GM12878 (cell line): ENCODE measurements around the gene SMARCAD1. TPM values are rescaled to one million over a fixed set of nuclear protein-coding genes. Genes with fewer than 3 reads are reported as not detected.

Experiments
- ATAC-seq: fragments of 200-7000 bp; cut with Tn5 transposase; 3 replicates; pipeline ENCODE4 v1.9.1; 2020; ENCODE audit warnings: mild to moderate bottlenecking, moderate library complexity
- BruUV-seq: library from RNA; stranded (reverse); fragments of 400-500 nt; replicated peaks from 2 replicates; lab custom pipeline; 2021; lab: Mats Ljungman, UMichigan
- CTCF ChIA-PET: fragments of 300-600 bp; sonication (Branson Sonifier 250); formaldehyde crosslinking; extraction: SDS; loops from one replicate; lab custom pipeline; 2021; ENCODE audit warnings: inconsistent platforms; lab: Yijun Ruan, JAX
- POLR2A ChIA-PET: fragments of 350-600 bp; formaldehyde crosslinking; extraction: SDS; loops from one replicate; lab custom pipeline; 2021; ENCODE audit warnings: inconsistent platforms; lab: Charles Lee
- RAD21 ChIA-PET: fragments of 300-600 bp; sonication (Branson Sonifier 250); formaldehyde crosslinking; loops from one replicate; lab custom pipeline; 2023; ENCODE audit warnings: antibody characterized with exemption; ENCODE audit not compliant: unreplicated experiment; lab: Charles Lee
- SMC1A ChIA-PET: fragments of 300-600 bp; sonication (Branson Sonifier 250); formaldehyde crosslinking; loops from one replicate; lab custom pipeline; 2023; ENCODE audit not compliant: unreplicated experiment, uncharacterized antibody; lab: Charles Lee
- DNase-seq: peaks from one replicate; pipeline ENCODE4 v3.0.0-alpha.2; 2011; ENCODE audit warnings: low read depth, low spot score
- FAIRE-seq: peaks from 3 replicates; lab custom pipeline; 2011; peaks lifted over from hg19 to GRCh38; lab: Jason Lieb, UNC
- H2AFZ ChIP-seq: 2 replicates; pipeline ENCODE4 v1.6.0; 2011; ENCODE audit warnings: low read depth, low read length, control low read depth; ENCODE audit not compliant: control insufficient read depth
- H3K27ac ChIP-seq: 2 replicates; pipeline ENCODE4 v1.5.1; 2011; ENCODE audit warnings: control low read depth; ENCODE audit not compliant: control insufficient read depth, insufficient read depth
- H3K27me3 ChIP-seq, 2 experiments: replicated peaks in 1 of 2; 2 replicates each; pipeline versions ENCODE4 v1.6.0 to v1.6.1; 2011; ENCODE audit warnings: low read length in 1 of 2; ENCODE audit not compliant: control insufficient read depth in 2 of 2, insufficient read depth in 2 of 2
- H3K36me3 ChIP-seq, 2 experiments: 2 replicates each; pipeline ENCODE4 v1.5.1; 2011; ENCODE audit warnings: low read length in 1 of 2; ENCODE audit not compliant: control insufficient read depth in 2 of 2, insufficient read depth in 2 of 2
- H3K4me1 ChIP-seq: 2 replicates; pipeline ENCODE4 v1.6.1; 2011; ENCODE audit warnings: mild to moderate bottlenecking, low read length, moderate library complexity, mixed read lengths; ENCODE audit not compliant: control insufficient read depth, insufficient read depth
- H3K4me2 ChIP-seq: 2 replicates; pipeline ENCODE4 v1.6.0; 2011; ENCODE audit warnings: control low read depth; ENCODE audit not compliant: control insufficient read depth, insufficient read depth
- H3K4me3 ChIP-seq: fragments of 200-600 bp; sonication (generic); 2 replicates; pipeline ENCODE4 v1.5.1; 2016
- H3K79me2 ChIP-seq: 2 replicates; pipeline ENCODE4 v1.6.0; 2011; ENCODE audit warnings: low read length; ENCODE audit not compliant: control insufficient read depth, insufficient read depth
- H3K9ac ChIP-seq: 2 replicates; pipeline ENCODE4 v1.8.0; 2011; ENCODE audit warnings: low read length, control low read depth, mixed read lengths; ENCODE audit not compliant: control insufficient read depth, insufficient read depth
- H3K9me3 ChIP-seq: replicated peaks from 3 replicates; pipeline ENCODE4 v1.5.1; 2011; ENCODE audit warnings: mild to moderate bottlenecking, low read length; ENCODE audit not compliant: control insufficient read depth, insufficient read depth
- H4K20me1 ChIP-seq: 2 replicates; pipeline ENCODE4 v1.6.0; 2011; ENCODE audit not compliant: control insufficient read depth, insufficient read depth
- CBX5 ChIP-seq: sonication (generic); IDR thresholded peaks from 2 replicates; pipeline ENCODE4 v1.6.1; 2016; ENCODE audit warnings: low read depth, moderate library complexity, mild to moderate bottlenecking, inconsistent platforms
- TCF7 ChIP-seq: IDR thresholded peaks from 2 replicates; pipeline ENCODE4 v1.6.1; 2014; ENCODE audit warnings: antibody characterized with exemption, borderline replicate concordance
- ZNF687 ChIP-seq: fragments of 450-650 bp; IDR thresholded peaks from 2 replicates; pipeline ENCODE4 v1.6.1; 2017; ENCODE audit warnings: mild to moderate bottlenecking, moderate library complexity
- ZSCAN29 ChIP-seq: fragments of 450-650 bp; IDR thresholded peaks from 2 replicates; pipeline ENCODE4 v1.6.1; 2017; ENCODE audit warnings: mild to moderate bottlenecking, moderate library complexity
- WGBS: methylation state at CpG from one replicate; pipeline ENCODE4 v1.1.6; 2016; ENCODE audit warnings: low lambda C conversion rate; ENCODE audit not compliant: insufficient replicate concordance, insufficient coverage; ENCODE audit errors: missing lambda C conversion rate; 5-methylcytosine and 5-hydroxymethylcytosine counted together
- in situ Hi-C: fragments of 300-500 bp; cut with MboI; formaldehyde crosslinking; loops from 9 replicates; pipeline ENCODE4 v1.14.3; 2018; ENCODE audit warnings: mixed read lengths
- intact Hi-C: fragments of 100-400 bp; cut with micrococcal nuclease; formaldehyde crosslinking; loops from one replicate; pipeline ENCODE4 v1.14.2; 2022; ENCODE audit not compliant: unreplicated experiment
- polyA plus RNA-seq, 11 experiments: library from polyadenylated mRNA; depleted of rRNA in 4 of 11; unstranded in 6 of 11; stranded (reverse) in 5 of 11; fragments of >200 nt; fragmentation: Nextera tagmentation in 4 of 11; fragmentation: Illumina TruSeq in 1 of 11; extraction: Ambion mirVana in 4 of 11; extraction: Trizol in 1 of 11; gene quantifications; 1 replicate in 1 of 11; 2 replicates in 10 of 11; pipeline versions ENCODE4 v1.2.1 to v1.2.3, GENCODE V29; 2011 to 2016; ENCODE audit warnings: inconsistent platforms in 2 of 11, missing spikeins in 2 of 11, low read depth in 1 of 11
- total RNA-seq, 4 experiments: library from RNA; depleted of rRNA in 3 of 4; stranded (reverse); fragments of >200 nt in 3 of 4; fragmentation: Illumina TruSeq in 1 of 4; extraction: Trizol in 1 of 4; gene quantifications; 2 replicates each; pipeline versions ENCODE4 v1.2.1 to v1.2.3, GENCODE V29; 2013 to 2021

Gene SMARCAD1
- total and polyA plus RNA-seq, 10 of the 15 experiments (the other 5 are each of a cell fraction or from before 2014, with no cell fraction given) = 7.6 to 41.2 (median 27.7) TPM

- H3K4me1 ChIP-seq = no peaks in the 10 kb centered on the region
- ChIA-PET CTCF (interaction anchor here (1.6 kb wide), 1 partner anchor 20 kb away, joined by 3 read pairs; no protein-coding TSS in a partner anchor), RAD21 (no interaction called here), SMC1A (no interaction called here), POLR2A (no interaction called here)
- WGBS = 0% methylated on average over 1 of the region's 1 CpG
- DNase-seq (no peak), ATAC-seq (no peak), FAIRE-seq (no peak)
- no peak overlapping the region for H3K27ac ChIP-seq
- in situ Hi-C loops = no loop called here
- peaks cover 2% of the 10 kb centered on the region; the same call in 2 of the 3 replicates for H3K9me3 ChIP-seq
- H3K36me3 ChIP-seq = no peaks in the 10 kb centered on the region
- H4K20me1 ChIP-seq = no peaks in the 10 kb centered on the region
- H2AFZ ChIP-seq = no peak overlapping the region
- H3K9ac ChIP-seq = no peak overlapping the region
- intact Hi-C loops = no loop called here
- BruUV-seq = no TSS peak
- no peak overlapping the region for H3K4me3 ChIP-seq
- TF ChIP-seq TCF7 = no peak
- TF ChIP-seq CBX5 = peak; percentile 89
- TF ChIP-seq ZNF687 = no peak
- TF ChIP-seq ZSCAN29 = no peak
- no peaks in the 10 kb centered on the region for H3K27me3 ChIP-seq
- H3K79me2 ChIP-seq = no peaks in the 10 kb centered on the region
- H3K4me2 ChIP-seq = no peak overlapping the region
Observed at GRCh38 chr4:94325835-94326234, 118.2 kb downstream of the SMARCAD1 start.
